Measurements from ENCODE around the gene RET. TPM values are rescaled to one million over a fixed set of nuclear protein-coding genes. Genes with fewer than 3 reads are reported as not detected.

RET gene
- total RNA-seq, 1 donor from 2014 or later: 2.3 TPM

DNA sequence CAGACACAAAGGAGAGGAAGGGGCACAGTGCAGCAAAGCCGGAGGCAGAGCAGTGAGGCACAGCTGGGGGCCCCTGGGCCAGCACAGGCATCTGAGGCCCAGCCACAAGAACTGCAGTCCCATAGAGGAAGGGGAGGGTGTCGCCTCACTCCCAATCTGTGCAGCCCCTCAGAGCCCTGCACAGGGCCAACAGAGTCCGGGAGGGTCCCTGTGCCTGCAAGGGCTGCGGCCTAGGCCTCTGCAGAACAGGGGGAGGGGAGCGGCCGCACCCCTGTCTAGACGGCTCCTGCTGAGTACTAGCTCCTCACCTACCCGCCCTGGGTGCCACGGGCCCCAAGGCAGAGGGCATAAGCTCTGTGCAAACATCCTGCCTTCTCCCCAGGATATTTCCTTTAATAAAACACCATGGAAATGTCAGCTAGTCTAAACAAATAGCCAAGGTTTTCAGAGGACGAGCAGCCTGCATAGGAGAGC, 32.4 kb upstream of the RET start:
- no peak for DNase-seq (ENCODE audit: extremely low read depth, low read depth, low spot score)

DNA sequence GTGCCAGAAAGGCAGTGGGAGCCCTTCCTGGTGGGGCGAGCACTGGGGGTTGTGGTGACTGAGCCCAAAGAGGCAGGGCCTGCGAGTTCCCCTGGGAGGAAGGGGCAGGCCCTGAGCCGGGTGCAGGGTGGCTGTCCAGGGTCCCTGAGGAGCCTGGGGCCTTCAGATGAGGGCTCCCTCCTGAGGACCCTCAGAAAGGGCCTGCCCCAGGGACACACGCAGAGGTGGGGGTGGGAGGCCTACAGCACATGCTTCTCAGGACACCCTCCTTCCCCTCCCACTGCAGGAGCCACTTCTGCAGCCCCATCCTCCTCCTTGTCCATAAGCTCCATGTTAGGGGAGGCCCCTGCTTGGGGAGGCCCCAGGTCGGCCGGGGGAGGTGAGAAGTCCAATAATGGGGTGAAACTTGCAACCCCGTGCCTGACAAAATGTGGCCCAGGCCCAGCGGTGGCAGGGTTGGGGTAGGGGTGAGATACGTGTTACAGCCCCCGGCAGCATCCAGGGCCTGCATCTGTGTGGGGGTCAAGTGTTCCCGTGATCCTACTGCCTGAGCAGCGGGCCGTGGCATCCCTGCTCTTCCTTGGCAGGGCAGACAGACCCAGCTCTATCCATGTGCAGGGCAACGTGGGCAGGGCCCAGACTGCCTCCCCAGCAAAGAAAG, 31.8 kb upstream of the RET start:
- DNase-seq (ENCODE audit: extremely low read depth, low read depth, low spot score): no peak

DNA sequence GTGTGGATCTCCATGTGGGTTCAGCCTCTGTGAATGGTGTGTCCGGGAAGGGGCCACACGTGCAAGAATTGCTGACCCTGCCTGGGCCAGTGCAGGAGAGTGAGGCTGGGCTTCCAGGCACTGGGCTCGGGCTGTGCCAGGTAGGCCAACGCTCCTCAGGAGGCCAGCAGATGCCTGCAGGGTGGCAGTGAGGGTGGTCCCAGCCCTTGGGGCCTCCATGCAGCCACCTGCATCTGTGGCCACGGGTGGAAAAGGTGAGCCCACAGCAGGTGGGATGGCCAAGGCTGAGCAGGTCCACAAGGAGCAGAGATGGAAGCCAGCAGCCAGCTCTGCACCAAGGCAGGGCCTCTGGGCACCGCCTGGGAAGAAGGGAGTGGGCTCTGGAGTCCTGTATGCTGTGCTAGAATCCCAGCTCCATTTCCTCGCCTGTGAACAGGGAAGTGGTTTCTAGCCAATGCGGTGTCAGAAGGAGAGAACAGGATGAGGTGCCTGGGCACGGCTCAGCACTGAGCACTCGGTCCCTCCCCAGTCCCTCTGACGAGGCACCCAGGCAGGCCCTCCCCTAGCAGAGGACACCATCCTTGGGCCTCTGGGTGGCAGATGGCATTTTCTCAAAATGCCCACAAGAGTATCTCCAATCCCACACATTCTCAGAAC, 31.1 kb upstream of the RET start:
- DNase-seq (ENCODE audit: extremely low read depth, low read depth, low spot score): no peak

DNA sequence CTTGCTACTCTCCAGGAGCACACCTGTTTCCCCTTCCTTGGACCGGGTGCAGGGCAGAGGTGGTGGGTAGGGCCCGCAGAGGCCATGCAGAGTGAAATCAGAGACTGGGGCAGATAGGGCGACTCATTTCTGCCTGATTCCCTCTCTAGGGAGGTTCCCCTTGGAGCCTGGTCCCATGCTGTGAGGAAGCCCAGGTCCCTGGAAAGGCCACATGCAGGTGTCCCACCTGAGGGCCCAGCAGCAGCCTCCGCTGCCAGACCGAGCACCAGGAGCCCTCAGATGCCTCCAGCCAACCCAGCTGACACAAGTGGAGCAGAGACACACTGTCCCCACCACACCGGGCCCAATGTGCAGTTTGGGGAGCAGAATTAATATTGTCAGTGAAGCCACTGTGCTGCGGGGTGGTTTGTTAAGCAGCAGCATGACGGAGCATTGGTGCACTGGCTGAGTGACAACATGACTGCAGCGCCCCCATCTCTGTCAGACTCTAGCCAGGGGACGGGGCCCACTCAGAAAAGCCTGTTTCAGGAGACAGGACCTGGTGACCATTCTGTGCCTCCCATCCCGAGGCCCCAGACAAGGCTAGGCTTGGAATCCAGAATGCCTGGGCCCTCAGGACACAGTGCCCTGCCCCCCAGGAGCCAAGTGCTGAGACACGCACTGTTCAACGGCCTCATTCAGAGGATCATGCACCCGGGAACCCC, 30.4 kb upstream of the RET start:
- no peak for DNase-seq (ENCODE audit: extremely low read depth, low read depth, low spot score)

DNA sequence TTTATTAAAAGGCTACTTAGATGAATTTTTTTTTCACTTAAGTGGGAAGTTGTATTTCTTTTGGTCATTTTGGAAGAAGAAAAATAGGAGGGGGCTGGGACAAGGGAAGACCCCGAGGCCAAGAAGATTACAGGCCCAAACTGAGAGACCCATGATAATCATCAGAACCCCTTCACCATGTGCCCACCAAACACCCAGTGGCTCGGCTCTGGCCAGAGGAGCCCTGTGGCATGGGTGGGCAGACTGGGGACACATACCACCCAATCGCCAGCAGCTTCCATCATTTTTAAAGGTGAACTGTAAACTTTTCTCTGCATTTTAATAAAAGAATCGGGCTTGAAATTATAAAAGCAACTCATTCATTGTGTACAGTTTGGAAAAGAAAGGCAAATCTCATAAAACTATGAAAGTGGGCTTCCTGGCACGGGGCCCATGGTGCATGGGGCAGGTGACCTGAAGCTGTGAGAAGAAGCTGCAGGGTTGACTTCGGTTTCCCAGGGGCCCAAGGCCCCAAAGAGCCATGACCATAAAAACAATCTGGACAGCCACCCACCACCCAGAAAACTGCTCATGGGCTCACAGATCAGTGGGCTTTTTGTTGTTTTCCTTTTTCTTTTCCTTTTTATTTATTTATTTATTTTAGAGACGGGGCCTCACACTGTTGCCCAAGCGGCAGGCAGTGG, 29.4 kb upstream of the RET start:
- no peak for DNase-seq (ENCODE audit: extremely low read depth, low read depth, low spot score)

DNA sequence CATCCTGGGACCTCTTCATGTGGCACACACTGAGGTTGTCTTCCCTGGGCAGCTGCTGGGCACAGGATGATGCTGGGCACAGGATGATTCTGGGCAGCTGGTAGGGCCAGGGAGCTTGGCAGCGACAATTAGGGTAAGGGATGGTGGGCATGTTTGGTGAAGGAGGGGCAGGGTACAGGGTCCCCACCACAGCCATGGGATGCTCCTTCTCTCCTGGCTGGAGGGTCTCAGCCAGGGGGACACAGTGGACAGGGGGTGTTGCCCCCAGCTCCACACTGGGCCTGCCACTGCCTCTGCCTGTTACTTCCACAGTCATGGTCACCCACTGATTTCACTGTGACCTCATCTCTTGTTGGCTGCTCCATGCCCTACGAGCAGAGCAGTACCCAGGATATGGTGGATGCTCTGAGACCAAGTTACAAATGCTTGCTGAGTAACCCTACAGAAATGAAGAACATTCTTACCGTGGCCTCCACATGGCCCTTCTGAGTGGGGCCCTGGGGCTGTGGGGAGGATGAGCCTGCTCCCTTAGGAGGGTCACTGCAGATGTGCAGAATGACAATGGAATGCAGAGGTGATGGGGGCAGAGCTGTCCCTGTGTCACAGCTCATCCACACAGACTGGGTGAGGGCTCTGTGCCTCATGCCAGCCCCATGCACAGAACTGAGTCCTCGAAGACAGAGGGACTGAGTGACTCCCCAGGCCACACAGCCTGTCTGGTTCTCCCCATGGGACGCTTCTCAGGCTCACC, 28.4 kb upstream of the RET start:
- no peak for DNase-seq (ENCODE audit: extremely low read depth, low read depth, low spot score)

DNA sequence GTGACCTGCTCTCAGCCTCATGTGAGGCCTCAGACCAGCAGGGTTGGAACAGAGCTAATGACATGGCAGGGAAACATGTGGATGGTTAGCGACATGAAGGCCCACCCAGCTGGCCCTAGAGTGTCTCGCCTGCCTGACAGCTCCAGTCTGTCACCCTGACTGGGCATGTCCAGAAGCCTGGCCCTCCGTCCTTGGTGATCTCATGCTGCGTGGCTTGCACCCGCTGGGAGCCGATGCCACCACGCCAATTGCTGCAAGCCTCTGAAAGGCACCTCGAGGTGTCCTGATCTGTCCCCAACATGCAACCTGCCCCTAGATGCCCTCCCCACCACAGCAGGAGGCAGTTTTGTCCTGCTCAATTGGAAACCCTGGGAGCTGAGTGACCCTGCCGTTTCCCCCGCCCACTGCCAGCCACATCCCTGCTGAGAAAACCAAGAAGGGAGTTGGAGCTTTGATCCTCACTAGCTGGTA, 27.8 kb upstream of the RET start:
- DNase-seq (ENCODE audit: extremely low read depth, low read depth, low spot score): no peak

DNA sequence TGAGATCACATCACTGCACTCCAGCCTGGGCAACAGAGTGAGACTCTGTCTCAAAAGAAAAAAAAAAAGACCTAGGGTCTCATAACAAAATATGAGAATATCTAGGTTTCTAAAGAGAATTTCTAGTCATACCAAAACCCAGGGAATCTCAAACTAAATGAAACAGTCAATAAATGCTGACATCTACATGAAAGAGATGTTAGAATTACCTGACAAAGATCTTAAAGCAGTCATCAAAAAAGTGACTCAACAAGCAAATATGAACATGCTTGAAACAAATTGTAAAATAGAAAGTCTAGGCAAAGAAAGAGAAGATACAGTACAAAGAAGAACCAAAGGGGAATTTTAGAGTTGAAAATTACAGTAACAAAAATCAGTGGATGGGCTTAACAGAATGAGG, 26.9 kb upstream of the RET start:
- no peak for DNase-seq (ENCODE audit: extremely low read depth, low read depth, low spot score)

DNA sequence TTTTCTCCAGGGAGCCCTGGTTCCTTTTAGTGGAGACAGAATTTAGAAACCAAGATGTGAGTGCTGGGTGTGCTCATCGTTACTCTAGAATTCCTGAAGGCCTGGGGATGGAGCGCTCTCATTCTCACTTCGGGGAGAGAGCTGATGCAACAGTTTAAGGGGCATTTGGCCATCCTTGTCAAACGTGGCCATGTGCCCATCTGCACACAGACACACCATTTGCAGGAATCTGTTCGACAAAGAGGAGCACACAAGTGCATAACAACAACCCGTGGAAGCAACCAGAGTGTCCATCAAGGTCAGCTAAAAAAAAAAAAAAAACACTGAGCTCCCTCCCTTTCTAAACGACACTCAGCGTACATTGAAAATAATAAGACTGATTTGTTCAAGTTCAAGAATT, 23.0 kb upstream of the RET start:
- no peak for DNase-seq (ENCODE audit: extremely low read depth, low read depth, low spot score)

DNA sequence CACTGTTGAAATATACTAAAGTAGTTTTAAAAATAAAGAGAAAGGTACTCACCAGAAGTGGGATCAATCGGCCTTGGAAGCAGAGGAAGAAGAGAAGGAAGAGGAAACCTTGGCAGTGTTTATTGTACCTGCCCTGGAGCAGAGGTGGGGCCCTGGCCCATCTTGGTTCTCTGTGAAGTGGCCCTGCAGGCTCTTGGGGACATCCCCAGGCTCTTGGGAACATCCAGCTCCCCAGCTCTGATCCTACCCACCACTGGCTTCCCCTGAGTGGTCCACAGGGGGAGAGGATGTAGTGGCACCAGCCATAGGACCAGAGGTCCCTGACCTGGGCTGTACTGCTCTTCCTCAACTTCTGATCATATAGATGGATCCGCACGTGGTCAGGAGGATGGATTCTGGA, 22.3 kb upstream of the RET start:
- DNase-seq (ENCODE audit: extremely low read depth, low read depth, low spot score): no peak

DNA sequence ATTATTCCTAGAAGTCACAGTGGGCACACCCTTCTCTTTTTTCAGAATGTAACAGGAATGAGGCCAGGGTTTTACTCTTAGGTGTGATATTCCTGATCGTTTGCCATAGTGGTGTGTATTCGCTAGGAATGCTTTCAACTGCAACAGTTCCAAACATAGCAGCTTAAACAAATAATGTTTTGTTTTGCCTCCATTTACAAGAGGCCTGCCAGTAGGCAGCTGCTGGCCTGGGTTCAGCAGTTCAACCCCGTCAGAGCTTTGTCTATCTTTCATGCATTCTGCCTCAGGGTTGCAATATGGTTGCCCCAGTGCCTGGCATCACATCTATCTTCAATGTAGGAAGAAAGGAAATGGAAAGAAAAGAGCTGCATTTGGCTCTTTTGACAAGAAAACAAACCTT, 21.7 kb upstream of the RET start:
- DNase-seq (ENCODE audit: extremely low read depth, low read depth, low spot score): no peak

DNA sequence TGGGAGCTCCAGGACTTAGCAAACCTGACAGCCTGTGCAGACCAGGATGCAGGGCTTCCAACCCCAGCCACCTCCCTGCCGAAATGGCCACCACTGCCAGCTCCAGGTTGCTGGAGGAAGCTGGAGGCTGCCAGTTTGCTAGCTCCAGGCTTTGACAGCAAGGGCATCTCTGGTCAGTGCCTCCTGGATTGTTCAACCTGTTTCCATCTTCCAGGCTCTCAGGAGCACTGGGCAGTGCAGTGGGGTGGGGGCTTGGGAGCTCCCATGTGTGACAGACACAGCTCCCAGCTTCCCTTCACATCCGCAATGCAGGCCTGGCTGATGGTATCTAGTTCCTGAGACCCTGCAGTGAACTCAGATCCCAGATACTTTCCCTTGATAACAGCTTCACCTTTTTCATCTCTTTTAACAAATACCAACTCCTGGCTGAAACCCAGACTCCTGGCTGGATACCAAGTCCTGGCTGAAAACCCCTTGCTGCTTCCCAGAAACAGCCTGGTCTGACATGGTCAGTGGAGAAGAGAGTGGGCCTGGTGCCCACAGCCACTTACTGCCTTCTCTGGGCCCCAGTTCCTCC, 20.8 kb upstream of the RET start:
- DNase-seq (ENCODE audit: extremely low read depth, low read depth, low spot score): no peak

DNA sequence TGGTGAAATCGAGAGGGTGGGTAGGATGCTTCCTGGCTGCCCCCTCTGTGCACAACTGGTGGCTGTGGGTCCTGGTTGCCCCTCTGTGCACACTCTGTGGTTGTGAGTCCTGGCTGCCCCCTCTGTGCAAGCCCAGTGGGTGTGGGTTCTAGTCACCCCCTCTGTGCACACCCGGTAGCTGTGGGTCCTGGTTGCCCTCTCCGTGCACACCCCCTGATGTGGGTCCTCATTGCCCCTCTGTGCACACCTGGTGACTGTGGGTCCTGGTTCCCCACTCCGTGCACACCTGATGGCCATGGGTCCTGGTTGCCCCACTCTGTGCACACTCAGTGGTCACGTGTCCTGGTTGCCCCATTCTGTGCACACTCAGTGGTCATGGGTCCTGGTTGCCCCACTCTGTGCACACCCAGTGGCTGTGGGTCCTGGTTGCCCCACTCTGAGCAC, 20.3 kb upstream of the RET start:
- DNase-seq (ENCODE audit: extremely low read depth, low read depth, low spot score): no peak

DNA sequence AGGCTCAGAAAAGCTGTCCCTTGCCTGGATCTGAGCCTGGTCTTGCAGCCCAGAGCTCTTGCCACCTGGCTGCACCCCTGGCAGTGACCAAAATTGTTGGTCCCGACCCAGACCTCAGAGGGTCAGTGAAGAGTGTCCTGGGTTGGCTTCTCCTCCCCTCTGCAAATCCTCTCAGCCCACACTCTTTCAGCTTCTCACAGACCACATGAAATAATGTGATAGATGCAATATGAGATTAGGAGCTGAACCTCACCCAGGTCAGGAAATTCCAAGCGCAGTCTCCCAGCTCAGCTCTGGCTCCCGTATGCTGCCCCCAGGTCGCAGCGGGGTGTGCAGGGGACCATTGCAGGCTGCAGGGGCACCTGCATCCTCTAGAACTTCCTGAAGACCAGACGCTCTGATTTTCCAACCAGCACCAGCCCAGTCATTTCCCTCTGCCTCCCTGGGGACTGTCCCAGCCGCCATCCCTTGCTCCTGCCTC, 19.6 kb upstream of the RET start:
- DNase-seq (ENCODE audit: extremely low read depth, low read depth, low spot score): no peak

DNA sequence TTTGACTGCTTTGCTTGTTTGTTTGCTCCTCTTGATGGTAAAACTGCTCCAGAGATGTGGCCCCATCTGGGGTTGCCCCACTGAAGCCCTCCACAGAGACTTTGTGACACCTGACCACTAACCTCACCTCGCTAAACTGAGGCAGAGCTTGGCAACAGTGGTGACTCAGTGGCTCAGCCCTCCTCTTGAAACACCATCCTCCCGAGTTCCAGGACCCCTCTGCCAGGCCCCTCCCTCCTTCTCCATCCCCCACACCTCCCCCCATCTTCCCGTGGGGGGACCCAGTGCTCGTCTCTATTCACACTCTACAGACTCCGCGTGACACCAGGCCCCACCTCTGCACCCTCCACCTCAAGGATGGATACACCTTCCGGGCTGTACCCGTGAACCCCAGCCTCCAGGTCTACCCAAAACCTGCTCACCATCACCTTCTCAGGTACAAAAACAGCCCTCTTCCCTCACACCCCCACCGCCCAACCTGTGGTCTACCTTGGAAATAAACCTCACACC, 19.0 kb upstream of the RET start:
- DNase-seq (ENCODE audit: extremely low read depth, low read depth, low spot score): no peak

DNA sequence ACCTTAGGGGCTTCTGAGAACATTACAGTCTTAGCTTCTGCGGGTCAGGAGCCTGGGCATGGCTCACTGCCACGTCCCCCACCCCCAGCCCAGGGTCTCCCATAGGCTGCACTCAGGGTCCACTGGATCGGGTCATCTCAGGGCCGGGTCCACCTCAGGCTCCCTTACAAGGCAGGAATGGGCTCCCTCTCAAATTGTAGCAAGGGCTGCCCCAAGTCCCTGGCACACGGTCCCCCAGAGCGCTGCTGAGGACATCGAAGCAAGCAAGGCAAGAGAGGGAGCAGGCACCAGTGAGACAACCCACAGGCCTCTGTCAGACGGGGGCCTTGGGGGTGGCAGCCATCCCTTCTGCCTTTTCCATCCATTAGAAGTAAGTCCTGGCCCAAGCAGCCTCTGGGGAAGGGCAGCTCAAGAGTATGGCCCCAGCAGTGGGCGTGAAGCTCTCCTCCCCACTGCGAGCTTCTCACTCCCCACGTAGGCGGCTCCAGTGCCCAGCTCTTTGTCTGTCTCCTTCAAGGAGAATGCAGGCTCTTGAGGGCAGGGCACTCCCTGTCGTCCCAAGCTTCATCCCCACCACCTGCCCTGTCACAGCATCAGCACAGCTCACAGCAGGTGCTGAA, 18.0 kb upstream of the RET start:
- DNase-seq (ENCODE audit: extremely low read depth, low read depth, low spot score): no peak

DNA sequence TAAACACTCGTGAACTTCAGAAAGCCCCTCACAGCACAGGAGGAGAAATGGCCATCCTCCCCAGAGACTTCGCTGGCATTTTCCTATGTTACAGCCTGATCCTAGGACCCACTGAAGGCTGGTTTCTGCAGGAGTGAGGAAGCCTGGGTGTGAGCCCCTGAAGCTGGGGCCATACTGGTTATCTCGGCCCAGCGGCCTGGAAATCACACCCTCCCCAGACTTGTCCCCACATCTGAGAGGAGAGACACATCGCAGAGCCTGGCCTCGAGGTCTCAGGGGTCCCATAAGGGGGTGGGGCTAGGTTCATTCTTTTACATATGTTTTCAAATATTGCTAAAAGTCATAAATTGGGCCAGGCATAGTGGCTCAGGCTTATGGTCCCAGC, 17.5 kb upstream of the RET start:
- DNase-seq (ENCODE audit: extremely low read depth, low read depth, low spot score): no peak

DNA sequence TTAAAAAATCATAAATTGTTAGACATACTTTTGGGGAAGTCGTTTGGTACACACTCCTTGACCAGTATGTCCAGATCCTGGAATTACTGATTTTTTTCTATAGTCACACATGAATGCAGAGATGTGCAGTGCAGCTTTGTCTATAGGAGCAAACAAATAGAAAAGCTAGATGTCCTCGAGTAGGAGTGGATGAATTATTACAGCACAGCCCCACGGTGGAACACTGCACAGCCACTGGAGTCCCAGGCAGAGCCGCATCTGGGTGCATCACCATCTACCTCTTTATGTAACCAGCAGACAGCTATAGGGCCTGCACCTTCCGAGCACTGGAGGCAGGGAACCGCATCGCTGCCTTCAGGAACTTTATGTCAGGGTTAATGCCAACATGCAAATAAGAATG, 17.0 kb upstream of the RET start:
- no peak for DNase-seq (ENCODE audit: extremely low read depth, low read depth, low spot score)

DNA sequence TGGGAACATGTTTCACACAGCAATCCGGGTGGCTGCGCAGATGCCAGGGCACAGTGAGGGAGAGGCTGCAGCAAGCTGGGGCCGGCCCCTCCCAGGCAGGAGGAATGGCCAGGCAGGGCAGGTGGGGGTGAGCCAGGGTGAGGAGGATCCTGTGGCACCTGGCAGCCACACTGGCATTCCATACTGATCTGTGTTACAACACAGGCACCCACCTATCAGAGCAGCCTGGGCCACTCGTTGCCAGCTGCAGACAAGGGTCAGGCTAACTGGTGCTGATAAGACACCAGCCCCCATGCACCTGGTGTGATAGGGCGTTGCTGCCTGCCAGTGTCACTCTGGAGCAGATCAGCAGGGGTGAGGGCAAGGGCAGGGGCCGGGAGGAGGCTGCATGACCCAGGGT, 16.6 kb upstream of the RET start:
- no peak for DNase-seq (ENCODE audit: extremely low read depth, low read depth, low spot score)

DNA sequence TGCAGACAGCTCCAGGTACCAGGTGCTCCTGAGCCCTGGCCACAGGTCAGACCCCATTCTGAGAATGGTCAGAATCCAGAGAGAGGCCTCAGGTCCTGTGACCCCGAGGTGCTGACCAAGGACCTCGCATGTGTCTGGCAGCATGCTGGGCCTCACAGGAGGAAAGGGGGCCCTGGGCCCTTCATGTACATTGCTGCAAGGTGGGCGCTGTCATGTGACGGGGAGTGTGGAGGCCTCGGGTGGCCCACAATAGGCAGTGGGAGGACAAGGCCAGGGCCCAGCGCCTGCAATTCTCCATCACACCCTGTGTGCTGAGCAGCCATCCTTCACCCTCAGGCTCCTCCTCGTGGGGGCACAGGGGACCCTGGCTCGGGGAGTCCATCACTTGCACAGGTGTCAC, 15.5 kb upstream of the RET start:
- no peak for DNase-seq (ENCODE audit: extremely low read depth, low read depth, low spot score)

Data from glomerular endothelial cell (primary cell).